NCI-H2171 treated with DMSO at 0.1 percent for 48 hours (cell line): ENCODE measurements around the gene BMPR1A.

Experiments used
- DNase-seq: peaks from one replicate; lab custom pipeline; 2025; lab: John Stamatoyannopoulos, UW

Gene BMPR1A

DNA sequence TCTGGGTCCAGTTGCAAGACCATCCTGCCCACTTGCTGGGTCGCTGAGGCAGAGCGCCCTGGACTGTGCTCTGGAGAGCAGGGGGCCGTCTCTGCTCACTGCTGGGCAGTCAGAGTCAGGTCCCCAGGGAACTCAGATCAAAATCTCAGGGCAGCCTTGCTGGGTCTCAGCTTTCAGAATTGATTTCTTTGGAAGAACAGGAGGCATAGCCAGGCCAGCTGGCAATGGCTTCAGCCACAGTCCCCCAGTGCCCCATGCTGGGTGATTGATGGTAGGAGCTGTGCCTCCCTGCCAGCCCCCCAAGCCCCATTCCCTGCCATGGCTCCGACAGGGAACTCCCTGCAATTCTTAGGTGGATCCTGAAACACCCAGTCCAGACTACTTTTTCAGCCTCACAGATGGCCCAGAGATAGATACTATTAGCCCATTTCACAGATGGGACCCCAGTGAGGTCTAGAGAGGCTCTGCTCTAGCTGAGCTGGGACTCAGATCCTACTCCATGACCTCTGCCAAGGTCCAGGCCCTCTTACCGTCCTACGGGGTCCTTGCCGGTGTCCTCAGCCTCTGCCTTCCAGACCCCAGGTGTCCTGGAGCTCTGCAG, 200.5 kb downstream of the BMPR1A start:
- no peak for DNase-seq

GRCh38 chr10:86957471-86958115, 201.2 kb downstream of the BMPR1A start, which contains the start of gene MMRN2:
TSS of gene MMRN2 (minus strand) at chr10:86957615. CDS start at chr10:86957541, 74 bp downstream.
- no peak for DNase-seq

- DNase-seq = peak; percentile 12
Measured at GRCh38 chr10:86958116-86958900, 201.9 kb downstream of the BMPR1A start, which contains the start of gene SNCG. TSS of gene SNCG (plus strand) at chr10:86958599. CDS start at chr10:86958698, 99 bp downstream.

DNA sequence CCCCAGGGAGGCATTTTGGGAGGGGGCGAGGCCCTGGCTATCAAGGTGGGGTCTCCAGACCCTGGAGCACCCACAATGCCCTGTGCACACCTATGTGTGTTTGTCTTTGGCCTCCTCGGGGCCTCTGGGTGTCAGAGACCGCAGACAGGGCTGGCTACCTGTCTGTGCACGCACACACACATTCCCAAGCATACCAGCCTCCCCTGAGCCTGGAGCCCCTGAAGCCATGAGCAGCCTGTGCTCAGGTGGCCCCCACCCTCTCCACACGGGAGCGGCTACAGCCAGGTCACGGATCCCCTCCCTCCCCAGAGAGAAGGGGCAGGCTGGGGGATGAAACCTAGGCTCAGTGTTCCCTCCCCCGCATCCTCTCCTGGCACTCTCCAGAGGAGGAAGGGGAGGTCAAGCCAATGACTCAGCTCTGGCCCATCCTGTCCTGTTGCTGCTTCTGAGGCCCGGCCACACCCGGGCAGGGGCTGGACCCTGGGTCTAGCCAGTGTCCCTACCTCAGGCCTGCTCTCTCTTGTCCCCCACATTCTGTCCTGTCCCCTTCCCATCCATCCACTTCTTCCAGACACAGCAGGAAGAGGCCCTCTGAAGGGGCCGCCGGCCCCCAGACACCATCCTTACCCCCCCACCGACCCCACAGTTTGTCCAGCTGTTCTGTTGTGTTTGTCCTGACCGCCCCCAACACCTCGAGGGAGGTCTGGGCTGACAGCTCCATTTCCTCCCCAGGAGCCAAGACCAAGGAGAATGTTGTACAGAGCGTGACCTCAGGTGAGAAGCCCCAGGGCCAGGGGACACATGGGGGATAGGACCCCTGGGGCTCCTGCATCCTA, 202.7 kb downstream of the BMPR1A start:
- DNase-seq = no peak

- DNase-seq = no peak
Measured at GRCh38 chr10:86959737-86960002, 203.3 kb downstream of the BMPR1A start.

GRCh38 chr10:86960003-86960862, 203.8 kb downstream of the BMPR1A start:
- DNase-seq = no peak

DNA sequence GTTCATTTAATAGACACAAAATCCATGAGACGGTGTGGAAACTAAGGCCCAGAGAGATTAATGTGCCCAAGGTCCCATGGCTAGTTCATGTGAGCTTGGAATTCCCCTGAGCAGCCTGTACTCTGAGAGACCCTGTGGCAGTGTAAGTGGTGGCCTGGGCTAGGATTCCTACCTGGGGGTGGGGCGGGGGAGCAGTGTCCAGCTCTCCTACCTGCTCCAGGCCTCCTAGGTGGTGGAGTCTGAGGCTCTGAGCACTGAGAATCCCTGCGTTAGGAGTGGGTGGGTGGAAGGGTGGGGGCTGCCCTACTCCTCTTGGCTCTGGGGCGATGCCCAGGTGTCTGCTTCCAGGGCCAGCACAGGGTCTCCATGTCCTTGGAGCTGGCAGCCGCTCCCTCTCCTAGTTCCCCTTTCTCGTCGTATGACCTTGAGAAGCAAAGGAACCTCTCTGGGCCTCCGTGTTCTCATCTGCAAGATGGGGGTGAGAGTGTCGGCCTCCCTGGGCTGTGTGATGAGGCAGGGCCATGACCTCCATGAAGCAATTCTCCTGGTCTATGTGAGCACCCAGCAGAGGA, 204.5 kb downstream of the BMPR1A start:
- DNase-seq = no peak

DNA sequence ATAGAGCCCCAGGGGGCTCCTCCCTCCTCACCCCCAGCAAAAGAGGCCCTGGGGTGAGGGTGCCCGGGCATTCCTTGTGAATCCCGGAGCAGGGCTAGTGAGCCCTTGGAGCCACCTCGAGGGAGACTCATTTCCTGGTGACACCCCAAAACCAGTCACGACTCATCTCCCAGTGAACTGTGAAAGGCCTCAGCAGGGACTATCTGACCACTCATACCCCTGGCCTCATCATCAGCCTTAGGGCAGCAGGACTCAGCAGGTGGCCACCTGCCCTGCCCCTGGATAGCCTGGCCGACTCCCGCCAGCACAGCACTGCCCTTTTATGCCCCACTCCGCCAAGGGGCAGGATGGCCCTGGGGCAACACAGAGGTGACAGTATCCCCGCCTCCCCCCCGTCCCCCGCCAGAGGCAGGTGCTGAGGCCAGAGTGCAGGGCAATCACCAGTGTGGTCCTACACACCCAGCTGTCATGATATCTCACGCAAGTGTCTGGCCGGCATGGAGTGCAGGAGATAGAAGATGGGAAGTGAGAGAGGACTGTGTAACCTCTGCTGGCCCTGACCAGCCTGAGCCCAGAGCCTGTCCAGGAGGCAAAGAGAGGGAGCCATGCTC, 205.2 kb downstream of the BMPR1A start:
- DNase-seq = no peak

DNA sequence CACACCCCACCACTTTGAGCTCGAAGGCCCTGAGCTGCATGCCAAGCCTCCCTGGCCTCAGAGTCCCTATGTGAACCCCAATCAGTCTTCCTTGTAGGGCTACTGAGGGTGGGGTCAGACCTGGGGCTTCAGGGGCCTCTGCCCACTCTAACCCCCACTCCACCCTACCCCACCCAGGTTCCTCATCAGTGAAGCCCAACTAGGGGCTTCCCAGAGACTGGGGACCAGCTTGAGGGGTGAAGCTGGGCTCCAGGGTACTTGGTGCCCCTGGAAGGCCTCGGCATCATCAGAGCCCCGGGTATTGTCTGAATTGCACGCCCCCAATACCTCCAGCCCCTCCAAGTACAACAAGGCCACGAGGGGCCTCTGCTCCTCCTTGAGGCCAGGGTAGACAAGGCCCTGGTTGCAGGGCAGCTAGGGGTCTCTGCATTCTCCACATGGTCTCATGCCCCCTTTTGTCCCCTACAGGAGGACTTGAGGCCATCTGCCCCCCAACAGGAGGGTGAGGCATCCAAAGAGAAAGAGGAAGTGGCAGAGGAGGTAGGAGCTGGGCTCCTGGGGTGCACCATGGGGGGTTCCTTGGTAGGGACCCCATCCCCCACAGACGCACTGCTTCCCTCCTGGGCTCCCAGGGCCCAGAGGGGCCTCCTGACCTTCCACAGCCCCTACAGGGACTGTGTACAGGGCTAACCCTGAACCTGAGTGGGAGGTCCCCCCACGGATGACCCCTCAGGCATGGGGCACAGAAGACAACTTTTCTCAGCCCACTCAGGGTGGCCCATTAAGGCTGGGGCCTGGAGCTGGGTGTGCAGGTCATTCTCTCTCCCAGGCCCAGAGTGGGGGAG, 205.9 kb downstream of the BMPR1A start:
- no peak for DNase-seq

DNA sequence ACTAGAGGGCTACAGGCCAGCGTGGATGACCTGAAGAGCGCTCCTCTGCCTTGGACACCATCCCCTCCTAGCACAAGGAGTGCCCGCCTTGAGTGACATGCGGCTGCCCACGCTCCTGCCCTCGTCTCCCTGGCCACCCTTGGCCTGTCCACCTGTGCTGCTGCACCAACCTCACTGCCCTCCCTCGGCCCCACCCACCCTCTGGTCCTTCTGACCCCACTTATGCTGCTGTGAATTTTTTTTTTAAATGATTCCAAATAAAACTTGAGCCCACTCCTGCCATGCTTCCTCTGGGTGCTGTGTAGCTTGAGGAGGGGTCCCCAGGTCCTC, 206.5 kb downstream of the BMPR1A start:
- no peak for DNase-seq

- no peak for DNase-seq
Measured at GRCh38 chr10:86963341-86963919, 207.0 kb downstream of the BMPR1A start.

DNA sequence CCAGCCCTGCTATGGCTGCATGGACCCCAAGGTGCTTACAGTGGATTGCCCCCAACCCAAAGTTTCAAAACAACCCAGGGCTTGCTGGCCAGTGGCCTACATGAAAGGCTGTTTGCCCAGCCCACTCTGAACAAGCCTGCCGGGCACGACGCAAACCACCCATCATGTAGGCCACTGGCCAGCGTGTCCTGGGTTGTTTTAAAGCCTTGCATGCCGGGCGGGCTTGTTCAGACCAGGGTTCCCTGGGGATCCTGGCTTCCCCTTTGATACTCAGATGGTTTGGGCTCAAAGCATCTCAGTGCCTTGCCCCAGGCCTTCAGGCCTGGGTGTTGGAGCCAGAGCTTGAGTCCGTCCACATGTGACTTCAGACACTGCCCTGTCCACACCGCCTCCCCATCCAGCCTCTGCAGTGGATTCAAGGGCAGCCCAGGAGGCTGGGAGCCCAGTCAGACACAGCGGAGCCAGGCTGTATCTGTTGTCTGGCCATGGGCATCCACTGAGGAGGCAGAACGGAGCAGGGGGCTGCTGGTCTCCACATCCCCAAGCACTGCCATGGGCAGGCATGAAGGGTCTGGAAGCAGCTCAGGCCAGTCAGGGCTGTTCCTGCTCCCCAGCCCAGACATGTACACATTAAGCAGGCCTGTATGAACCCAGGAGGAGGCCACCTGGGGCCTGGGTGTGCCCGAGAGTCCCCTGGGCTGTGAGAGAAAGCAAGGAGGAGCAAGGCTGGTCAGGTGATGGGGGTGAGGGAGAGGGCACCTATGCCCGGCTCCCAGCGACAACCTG, 207.8 kb downstream of the BMPR1A start:
- peak; percentile 47 for DNase-seq

DNA sequence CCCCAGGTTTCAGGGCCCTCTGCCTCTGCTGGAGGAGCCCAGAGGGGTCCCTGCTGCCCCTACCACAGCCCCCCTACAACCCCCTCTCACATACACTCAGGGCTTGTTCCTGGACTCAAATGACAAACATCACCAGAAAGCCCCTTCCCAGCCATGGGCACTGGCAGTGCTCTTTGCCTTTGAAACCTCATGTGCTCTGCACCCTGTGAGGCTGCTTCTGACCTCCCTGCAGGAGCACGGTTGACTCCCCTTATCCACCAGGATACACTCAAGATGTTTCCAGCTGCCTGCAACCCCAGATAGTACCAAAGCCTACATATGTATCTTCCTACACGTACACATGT, 208.4 kb downstream of the BMPR1A start:
- DNase-seq = no peak

GRCh38 chr10:86965986-86966654, 209.7 kb downstream of the BMPR1A start:
- DNase-seq = no peak

- DNase-seq = no peak
Measured at GRCh38 chr10:86967481-86967941, 211.1 kb downstream of the BMPR1A start.

DNA sequence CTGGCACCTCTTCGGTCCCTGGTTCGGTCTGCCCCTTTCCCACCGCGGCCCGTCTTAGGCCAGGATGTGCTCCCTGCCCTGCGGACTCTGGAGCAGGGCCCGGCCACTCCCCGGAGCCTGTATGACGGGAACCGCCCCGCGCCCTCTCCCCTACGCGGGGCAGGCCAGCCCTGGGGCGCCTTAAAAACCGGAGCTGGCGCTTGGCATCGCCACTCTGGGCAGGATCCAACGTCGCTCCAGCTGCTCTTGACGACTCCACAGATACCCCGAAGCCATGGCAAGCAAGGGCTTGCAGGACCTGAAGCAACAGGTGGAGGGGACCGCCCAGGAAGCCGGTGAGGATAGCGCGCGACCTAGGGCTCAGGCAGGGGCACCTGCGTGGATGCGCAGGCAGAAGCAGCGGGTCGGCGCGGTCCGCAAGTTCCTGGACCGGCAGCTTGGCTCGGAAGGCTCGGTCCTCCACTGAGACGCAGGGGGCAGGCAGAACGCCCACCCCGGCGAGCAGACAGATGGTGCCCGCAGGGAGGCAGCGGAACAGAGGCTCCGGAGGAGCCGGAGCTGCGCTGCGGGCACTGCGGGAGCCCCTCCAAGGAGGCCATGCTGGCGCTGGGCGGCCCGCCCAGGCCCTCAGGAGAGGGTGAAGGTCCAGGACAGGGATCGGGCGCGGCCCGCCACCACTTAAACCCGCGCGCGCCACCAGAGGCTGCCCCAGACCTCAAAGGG, 212.0 kb downstream of the BMPR1A start, which contains the start of gene ADIRF:
ADIRF (plus strand) TSS at position 212 of the 723 bp plus-strand sequence; CDS start at position 275, 63 bp downstream.
- peak; percentile 74 for DNase-seq

- DNase-seq = no peak
Measured at GRCh38 chr10:86968994-86969355, 212.6 kb downstream of the BMPR1A start.
